ENCODE data around the gene MFN1.

Gene MFN1

GRCh38 chr3:179318876-179319275 is 28.6 kb upstream of the MFN1 start:
- Histone ChIP-seq H3F3A (ENCODE audit: insufficient read depth, low read length) (peaks cover 13% of the 10 kb centered on the region), H3K4me1 (ENCODE audit: low read length) (peaks cover 15% of the 10 kb centered on the region), H3K9me3 (replicated peaks; ENCODE audit: insufficient read depth, low read length) (no peaks in the 10 kb centered on the region), H4K20me1 (ENCODE audit: insufficient read depth, low read length) (0 out of 2 replicates have a peak, but pooled peaks cover 2% of the 10 kb centered on the region), H3K79me2 (ENCODE audit: low read length) (peaks cover 8% of the 10 kb centered on the region), H3K27me3 (replicated peaks; ENCODE audit: insufficient read depth, low read length) (peaks cover 60% of the 10 kb centered on the region), H2AFZ (ENCODE audit: low read length) (no peak overlapping the region), H3K36me3 (replicated peaks; ENCODE audit: insufficient read depth, low read length) (no peaks in the 10 kb centered on the region), H3K9ac (ENCODE audit: low read length) (no peak overlapping the region), H3K4me3 (ENCODE audit: low read length) (no peak overlapping the region), H3K4me2 (ENCODE audit: low read depth, low read length) (no peak overlapping the region), H3K9me2 (replicated peaks; ENCODE audit: insufficient read depth, low read length) (no peaks in the 10 kb centered on the region), H3K27ac (ENCODE audit: low read length) (no peak overlapping the region)
- no peak for TF ChIP-seq EZH2 (optimal IDR thresholded peaks at IDR 0.05; ENCODE audit: low read depth, low read length)
- TF ChIP-seq EZH2phosphoT487 (IDR thresholded peaks at IDR 0.05; ENCODE audit: low read length), result no peak
- TF ChIP-seq, protein P1, sequence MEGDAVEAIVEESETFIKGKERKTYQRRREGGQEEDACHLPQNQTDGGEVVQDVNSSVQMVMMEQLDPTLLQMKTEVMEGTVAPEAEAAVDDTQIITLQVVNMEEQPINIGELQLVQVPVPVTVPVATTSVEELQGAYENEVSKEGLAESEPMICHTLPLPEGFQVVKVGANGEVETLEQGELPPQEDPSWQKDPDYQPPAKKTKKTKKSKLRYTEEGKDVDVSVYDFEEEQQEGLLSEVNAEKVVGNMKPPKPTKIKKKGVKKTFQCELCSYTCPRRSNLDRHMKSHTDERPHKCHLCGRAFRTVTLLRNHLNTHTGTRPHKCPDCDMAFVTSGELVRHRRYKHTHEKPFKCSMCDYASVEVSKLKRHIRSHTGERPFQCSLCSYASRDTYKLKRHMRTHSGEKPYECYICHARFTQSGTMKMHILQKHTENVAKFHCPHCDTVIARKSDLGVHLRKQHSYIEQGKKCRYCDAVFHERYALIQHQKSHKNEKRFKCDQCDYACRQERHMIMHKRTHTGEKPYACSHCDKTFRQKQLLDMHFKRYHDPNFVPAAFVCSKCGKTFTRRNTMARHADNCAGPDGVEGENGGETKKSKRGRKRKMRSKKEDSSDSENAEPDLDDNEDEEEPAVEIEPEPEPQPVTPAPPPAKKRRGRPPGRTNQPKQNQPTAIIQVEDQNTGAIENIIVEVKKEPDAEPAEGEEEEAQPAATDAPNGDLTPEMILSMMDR (IDR thresholded peaks at IDR 0.05; ENCODE audit: low read length), result no peak
- no peak for DNase-seq

DNA sequence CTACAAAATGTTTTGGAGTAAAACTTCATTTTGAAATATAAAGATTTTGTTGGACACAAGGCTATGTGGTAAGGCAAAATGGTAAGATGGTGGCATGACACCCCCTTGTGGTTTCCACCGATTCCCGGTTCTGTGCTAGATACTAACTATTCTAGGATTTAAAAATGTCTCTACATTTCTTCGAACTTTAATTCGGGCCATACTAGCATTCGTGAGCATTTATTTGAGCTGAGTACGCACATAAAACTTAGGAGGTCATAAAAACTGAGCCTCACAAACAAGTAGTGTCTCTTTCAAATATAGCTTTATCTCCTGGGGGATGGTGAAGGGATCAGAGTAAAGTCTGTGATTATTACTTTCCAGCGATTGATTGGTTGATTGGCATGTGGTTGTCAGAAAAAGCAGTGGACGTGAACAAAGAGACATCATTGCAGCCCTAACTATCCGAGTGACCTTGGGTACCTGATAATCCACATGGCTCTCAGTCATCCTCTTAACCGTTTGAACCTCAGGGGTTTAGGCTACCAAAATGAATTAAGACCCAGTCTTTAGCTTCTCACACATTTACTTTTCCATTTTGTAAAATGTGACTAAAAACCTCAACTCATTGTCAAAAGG is 25.7 kb upstream of the MFN1 start:
- Histone ChIP-seq H3K4me1 (ENCODE audit: low read length) (peaks cover 24% of the 10 kb centered on the region), H3K27me3 (replicated peaks; ENCODE audit: insufficient read depth, low read length) (peaks cover 46% of the 10 kb centered on the region), H3K4me3 (ENCODE audit: low read length) (peak overlapping the region; percentile 82), H3F3A (ENCODE audit: insufficient read depth, low read length) (peaks cover 16% of the 10 kb centered on the region), H3K79me2 (ENCODE audit: low read length) (peaks cover 35% of the 10 kb centered on the region), H3K9ac (ENCODE audit: low read length) (peak overlapping the region; percentile 62; the same call in 1 of the 2 replicates), H3K36me3 (replicated peaks; ENCODE audit: insufficient read depth, low read length) (0 out of 2 replicates have a peak, but pooled peaks cover 2% of the 10 kb centered on the region), H4K20me1 (ENCODE audit: insufficient read depth, low read length) (no peaks in the 10 kb centered on the region), H3K9me2 (replicated peaks; ENCODE audit: insufficient read depth, low read length) (no peaks in the 10 kb centered on the region), H3K9me3 (replicated peaks; ENCODE audit: insufficient read depth, low read length) (no peaks in the 10 kb centered on the region), H3K4me2 (ENCODE audit: low read depth, low read length) (peak overlapping the region; percentile 97), H2AFZ (ENCODE audit: low read length) (no peak overlapping the region; the same call in 1 of the 2 replicates), H3K27ac (ENCODE audit: low read length) (no peak overlapping the region)
- peak; percentile 49 for DNase-seq
- TF ChIP-seq, protein P1 (IDR thresholded peaks at IDR 0.05; ENCODE audit: low read length), result peak; percentile 63
- TF ChIP-seq EZH2 (optimal IDR thresholded peaks at IDR 0.05; ENCODE audit: low read depth, low read length), result no peak

DNA sequence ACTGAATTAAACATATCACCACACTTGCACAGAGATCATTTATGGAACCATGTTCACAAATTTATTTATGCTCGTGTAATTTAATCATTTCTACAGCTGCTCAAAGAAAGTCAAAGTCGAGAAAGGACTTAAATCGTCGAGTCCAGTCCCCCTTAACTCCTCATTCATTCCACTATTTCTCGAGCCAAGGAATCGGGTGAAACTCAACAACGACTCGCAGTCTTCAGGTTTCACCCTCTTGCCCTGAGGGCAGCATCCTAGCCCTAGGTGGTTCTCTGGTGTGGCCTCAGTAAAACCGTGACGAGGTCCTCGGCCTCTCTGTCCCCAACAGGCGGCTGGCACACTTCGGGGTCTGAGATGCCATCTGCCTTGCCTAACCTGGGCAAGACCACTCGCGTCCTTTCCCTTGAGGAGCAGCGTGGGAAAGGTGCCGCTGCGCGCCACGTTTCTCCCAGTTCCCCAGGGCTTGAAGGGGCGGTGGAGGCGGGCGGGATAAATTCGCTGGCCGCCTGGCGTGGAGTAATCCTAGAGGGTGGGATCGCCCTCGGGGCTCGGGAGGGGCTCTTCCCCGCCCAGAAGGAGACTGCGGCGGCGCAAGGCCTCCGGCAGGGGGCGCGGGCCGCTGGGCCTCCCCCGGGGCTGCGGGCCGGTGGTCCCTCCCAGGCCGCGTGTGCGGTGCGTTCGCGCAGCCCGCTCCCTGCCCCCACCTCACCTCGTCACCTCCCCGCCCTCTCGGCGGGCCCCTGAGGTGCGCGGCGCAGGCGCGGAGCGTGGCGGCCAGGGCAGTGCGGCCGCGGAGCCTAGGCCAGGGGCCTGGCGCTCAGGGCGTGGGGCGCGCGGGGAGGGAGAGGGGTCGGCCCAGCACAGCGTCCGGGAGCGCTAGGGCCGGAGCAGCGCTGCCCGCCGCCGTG is 25.0 kb upstream of the MFN1 start, which contains the start of gene ZNF639:
ZNF639 (plus strand) TSS at position 746 of the 911 bp plus-strand sequence. CDS start 5,263 bp downstream, outside the sequence.
- peak within 1 kb of the TSS; percentile 83 for H3K9ac ChIP-seq (ENCODE audit: low read length)
- peak within 1 kb of the TSS; percentile 48; the same call in 1 of the 2 replicates for H3K27ac ChIP-seq (ENCODE audit: low read length)
- 0 out of 2 replicates have a peak, but pooled peaks cover 4% of the 10 kb centered on the region for H3K36me3 ChIP-seq (replicated peaks; ENCODE audit: insufficient read depth, low read length)
- peaks cover 16% of the 10 kb centered on the region for H3F3A ChIP-seq (ENCODE audit: insufficient read depth, low read length)
- H4K20me1 ChIP-seq (ENCODE audit: insufficient read depth, low read length), result no peaks in the 10 kb centered on the region
- H3K9me3 ChIP-seq (replicated peaks; ENCODE audit: insufficient read depth, low read length), result no peaks in the 10 kb centered on the region
- peaks cover 38% of the 10 kb centered on the region for H3K79me2 ChIP-seq (ENCODE audit: low read length)
- TF ChIP-seq EZH2phosphoT487 (IDR thresholded peaks at IDR 0.05; ENCODE audit: low read length), result no peak
- TF ChIP-seq, protein P1 (IDR thresholded peaks at IDR 0.05; ENCODE audit: low read length), result peak; percentile 75
- peaks cover 38% of the 10 kb centered on the region for H3K27me3 ChIP-seq (replicated peaks; ENCODE audit: insufficient read depth, low read length)
- DNase-seq, result peak; percentile 91
- H3K9me2 ChIP-seq (replicated peaks; ENCODE audit: insufficient read depth, low read length), result no peaks in the 10 kb centered on the region
- H3K4me1 ChIP-seq (ENCODE audit: low read length), result peaks cover 24% of the 10 kb centered on the region
- peak within 1 kb of the TSS; percentile 82 for H3K4me3 ChIP-seq (ENCODE audit: low read length)
- peak within 1 kb of the TSS; percentile 93 for H2AFZ ChIP-seq (ENCODE audit: low read length)
- peak within 1 kb of the TSS; percentile 97 for H3K4me2 ChIP-seq (ENCODE audit: low read depth, low read length)
